Hematopoietic multipotent progenitor cell treated with erythropoietin and hydrocortisone succinate and interleukin-3 and kit ligand, for 8 days (in vitro differentiated cells): Measurements from ENCODE around the gene UNC5A.

Experiments used
- DNase-seq: peaks from one replicate; pipeline ENCODE4 v3.0.0-alpha.2; 2015

UNC5A gene

GRCh38 chr5:176847148-176847547, 36.8 kb downstream of the UNC5A start:
- no peak for DNase-seq

DNA sequence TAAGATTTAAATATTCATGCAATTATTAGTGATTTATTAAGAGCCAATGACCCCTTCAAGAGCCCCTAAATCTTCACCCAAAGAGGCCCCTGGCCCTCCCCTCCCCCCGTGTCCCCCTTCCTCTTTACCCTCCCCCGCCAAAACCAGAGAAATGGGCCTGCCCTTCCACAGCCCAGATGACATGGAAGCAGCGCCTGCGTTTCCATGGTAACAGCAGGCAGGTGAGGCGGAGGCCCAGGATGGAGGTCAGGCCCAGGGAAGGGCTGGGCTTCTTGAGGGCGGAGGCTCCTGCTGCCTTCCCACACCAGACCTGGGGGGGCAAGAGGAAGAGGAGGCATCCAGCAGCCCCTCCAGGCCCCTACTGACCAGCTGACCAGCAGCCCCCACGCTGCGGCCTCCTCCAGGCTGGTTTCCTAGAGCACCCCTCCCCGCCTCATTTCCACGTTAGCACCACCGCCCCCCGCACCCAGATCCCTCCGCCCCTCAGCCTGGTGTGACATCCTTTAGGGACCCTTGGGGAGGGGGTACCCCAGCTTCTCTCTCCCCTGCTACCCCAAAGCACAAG, 37.4 kb downstream of the UNC5A start:
- DNase-seq: no peak

DNA sequence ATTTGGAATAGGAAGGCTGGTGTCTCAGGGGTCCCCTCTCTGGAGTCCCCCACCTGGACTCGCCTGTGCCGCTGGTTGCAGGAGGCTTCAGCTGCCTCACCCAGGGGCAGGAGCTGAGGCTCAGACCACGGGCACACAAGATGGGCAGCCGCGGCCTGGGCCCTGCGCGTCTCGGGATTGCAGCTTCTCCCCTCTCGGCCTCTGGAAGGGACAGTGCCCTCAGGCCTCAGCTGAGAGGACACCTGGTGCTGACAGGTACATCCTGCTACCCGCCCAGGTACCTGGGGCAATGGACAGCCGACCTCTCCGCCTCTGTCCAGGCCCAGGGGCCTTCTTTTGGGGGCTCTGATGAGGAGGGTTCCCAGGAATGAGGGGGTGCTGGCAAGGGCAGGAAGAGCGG, 38.3 kb downstream of the UNC5A start:
- DNase-seq: no peak

DNA sequence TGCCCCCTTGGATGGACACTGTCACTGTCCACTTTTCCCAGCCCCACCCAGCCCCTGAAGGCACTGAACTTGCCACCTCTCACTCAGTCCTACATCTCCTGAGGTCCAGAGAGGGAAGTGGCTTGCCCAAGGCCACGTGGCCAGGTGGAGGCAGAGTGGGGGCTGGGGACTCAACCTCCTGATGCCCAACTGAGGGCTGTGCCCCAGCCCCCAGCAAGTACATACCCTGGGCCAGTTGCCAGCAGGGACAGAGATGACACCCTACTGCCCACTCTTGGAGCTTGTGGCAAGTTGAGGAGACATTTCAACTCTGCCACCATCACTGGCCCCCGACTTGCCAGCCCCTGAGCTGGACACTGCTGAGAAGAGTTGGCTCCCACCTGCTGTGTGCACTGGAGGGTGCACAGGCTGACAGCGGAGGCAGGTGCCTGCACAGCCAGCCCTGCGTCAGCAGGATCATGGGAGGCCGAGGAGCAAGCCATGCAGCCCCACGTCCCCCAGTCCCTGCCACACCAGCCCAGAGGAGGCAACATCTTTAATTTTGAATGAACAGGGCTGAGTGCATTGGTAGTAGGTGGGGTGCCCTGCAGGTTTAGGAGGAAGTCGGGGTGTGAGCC, 39.4 kb downstream of the UNC5A start:
- no peak for DNase-seq

GRCh38 chr5:176850371-176851245, 40.2 kb downstream of the UNC5A start:
- no peak for DNase-seq

DNA sequence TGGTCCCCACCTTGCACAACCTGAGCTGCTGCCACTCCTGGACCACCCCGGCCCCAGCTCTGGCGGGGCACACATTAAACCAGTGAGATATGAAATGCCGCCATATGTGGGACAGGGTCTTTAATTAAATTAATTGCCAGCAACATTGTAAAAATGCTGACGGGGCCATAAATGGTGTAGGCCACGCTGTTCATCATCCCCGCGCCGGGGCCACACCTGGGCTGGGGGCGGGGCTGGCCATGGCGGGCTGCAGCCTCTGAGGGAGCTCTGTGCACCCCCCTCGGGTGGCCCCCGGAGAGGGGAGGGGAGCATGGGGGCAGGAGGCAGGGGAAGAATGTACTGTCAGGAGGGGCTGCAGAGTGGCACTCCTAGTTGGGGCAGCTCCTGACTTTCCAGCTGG, 41.0 kb downstream of the UNC5A start:
- no peak for DNase-seq

GRCh38 chr5:176851871-176852658, 41.7 kb downstream of the UNC5A start:
- no peak for DNase-seq

DNA sequence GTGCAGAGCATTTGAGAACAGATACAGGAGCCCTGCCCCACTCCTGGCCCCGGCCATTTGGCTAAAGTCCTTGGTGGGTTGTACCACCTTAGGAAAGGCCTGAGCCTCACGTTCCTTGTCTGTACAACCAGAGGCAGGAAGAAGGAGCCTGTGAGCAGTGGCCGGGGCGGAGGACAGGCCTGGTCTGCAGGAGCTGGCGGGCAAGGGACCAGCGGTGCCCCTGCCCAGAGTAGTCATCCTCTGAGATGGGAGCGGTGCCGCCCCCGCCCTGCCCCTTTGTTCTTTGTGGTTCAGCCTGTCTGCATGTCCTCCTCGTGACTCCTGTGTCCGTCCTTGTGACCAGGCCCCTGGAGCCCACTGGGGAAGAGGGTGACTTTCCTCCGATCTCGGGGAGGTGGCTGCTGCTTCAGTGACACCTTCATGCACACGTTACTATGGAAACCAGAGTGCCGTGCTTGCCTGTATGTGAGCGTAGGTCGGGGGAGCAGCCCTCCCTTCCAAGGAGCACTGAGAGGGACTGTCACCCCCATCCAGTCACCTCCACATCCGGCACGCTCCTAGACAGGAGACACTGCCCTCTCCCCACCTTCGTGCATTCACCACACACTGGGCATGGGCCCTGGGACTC, 42.9 kb downstream of the UNC5A start:
- no peak for DNase-seq

- DNase-seq: no peak
Measured at GRCh38 chr5:176854164-176854563, 43.8 kb downstream of the UNC5A start.

DNA sequence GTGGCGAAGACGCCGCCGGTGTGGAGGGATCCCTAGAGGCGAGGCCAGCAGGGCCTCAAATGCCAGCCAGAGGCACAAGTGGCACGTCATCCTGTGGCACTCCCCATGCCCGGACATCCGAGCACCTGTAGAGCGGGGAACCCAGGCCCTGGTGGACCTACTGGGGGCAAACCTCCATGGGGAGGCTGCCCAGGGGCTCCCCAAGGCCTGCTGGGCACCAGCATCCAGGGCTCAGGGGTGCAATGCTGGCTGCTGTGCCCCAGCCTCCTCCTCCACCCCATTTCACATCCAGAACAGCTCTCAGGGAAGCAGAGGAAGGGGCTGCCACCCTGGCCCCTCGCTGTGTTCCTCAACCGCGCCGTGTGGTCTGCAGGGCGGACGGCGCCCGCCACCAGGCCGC, 45.2 kb downstream of the UNC5A start:
- DNase-seq: no peak

- no peak for DNase-seq
Measured at GRCh38 chr5:176856746-176857145, 46.4 kb downstream of the UNC5A start.

GRCh38 chr5:176857216-176857893, 47.0 kb downstream of the UNC5A start:
- DNase-seq: no peak

GRCh38 chr5:176857894-176858273, 47.5 kb downstream of the UNC5A start:
- DNase-seq: no peak

GRCh38 chr5:176859916-176860315, 49.6 kb downstream of the UNC5A start:
- no peak for DNase-seq

- DNase-seq: no peak
Measured at GRCh38 chr5:176860381-176860780, 50.0 kb downstream of the UNC5A start.

- no peak for DNase-seq
Measured at GRCh38 chr5:176861276-176861675, 50.9 kb downstream of the UNC5A start.

GRCh38 chr5:176862330-176862995, 52.1 kb downstream of the UNC5A start:
- no peak for DNase-seq

- no peak for DNase-seq
Measured at GRCh38 chr5:176863041-176863764, 52.8 kb downstream of the UNC5A start.

DNA sequence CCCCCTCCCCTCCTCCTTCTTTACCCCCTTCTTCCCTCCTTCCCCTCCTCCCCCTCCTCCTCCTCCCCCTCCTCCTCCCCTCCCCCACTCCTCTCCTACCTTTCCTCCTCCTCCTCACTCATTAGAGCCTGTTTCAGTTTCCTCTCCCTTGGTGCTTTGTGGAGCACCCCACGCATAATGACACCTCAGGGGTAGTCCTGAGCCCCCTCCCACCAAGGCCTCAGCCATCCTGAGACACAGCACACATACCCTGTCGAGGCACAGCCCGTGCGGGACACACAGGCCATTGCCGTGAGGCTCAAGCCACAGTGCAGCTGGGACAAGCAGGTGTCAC, 53.4 kb downstream of the UNC5A start:
- no peak for DNase-seq

- no peak for DNase-seq
Measured at GRCh38 chr5:176864755-176865154, 54.4 kb downstream of the UNC5A start.

- no peak for DNase-seq
Measured at GRCh38 chr5:176865964-176866363, 55.6 kb downstream of the UNC5A start.
